K562 (cell line): Measurements from ENCODE around the gene MAPT. TPM values are rescaled to one million over a fixed set of nuclear protein-coding genes. Genes with fewer than 3 reads are reported as not detected.

Experiments used
- ATAC-seq: fragments of 200-7000 bp; cut with Tn5 transposase; 3 replicates; pipeline ENCODE4 v1.9.1; 2020; ENCODE audit warnings: moderate library complexity
- BruUV-seq: library from RNA; stranded (reverse); fragments of 400-500 nt; replicated peaks from 2 replicates; lab custom pipeline; 2021; lab: Mats Ljungman, UMichigan
- CTCF ChIA-PET: fragments of 300-600 bp; formaldehyde crosslinking; extraction: SDS; loops from one replicate; lab custom pipeline; 2021; ENCODE audit warnings: low intra/inter-chr PET ratio; lab: Yijun Ruan, JAX
- POLR2A ChIA-PET: fragments of 300-600, 350-650 bp; sonication (Branson Sonifier 250); formaldehyde crosslinking; extraction: SDS; loops from one replicate; lab custom pipeline; 2021; ENCODE audit warnings: antibody characterized with exemption, inconsistent platforms; lab: Yijun Ruan, JAX
- DNase-seq, 4 experiments: peaks; one replicate each; pipeline versions ENCODE4 v3.0.0 to v3.0.0-alpha.2; 2011 to 2018; ENCODE audit warnings: low spot score in 3 of 4, mixed read lengths in 3 of 4; ENCODE audit errors: extremely low read depth in 1 of 4
- FAIRE-seq: peaks from 2 replicates; lab custom pipeline; 2011; peaks lifted over from hg19 to GRCh38; lab: Jason Lieb, UNC
- H2AFZ ChIP-seq: 2 replicates; pipeline ENCODE4 v1.6.0; 2011; ENCODE audit warnings: low read depth, low read length, control low read depth, inconsistent platforms
- H3K27ac ChIP-seq: fragments of 200-600 bp; 3 replicates; pipeline ENCODE4 v1.8.0; 2011; ENCODE audit warnings: low read depth, mild to moderate bottlenecking, control low read depth, inconsistent platforms, low read length, moderate library complexity, mixed read lengths; ENCODE audit errors: extremely low read depth
- H3K27me3 ChIP-seq, 2 experiments: fragments of 300-600 bp in 1 of 2; 2 replicates in 1 of 2; 3 replicates in 1 of 2; pipeline versions ENCODE4 v1.6.0 to v1.8.0; 2011; ENCODE audit warnings: inconsistent platforms in 2 of 2, low read length in 2 of 2, mild to moderate bottlenecking in 1 of 2, mixed read lengths in 1 of 2, moderate library complexity in 1 of 2; ENCODE audit not compliant: control insufficient read depth in 2 of 2, insufficient read depth in 2 of 2
- H3K36me3 ChIP-seq: fragments of 300-600 bp; 3 replicates; pipeline ENCODE4 v1.8.0; 2011; ENCODE audit warnings: mild to moderate bottlenecking, low read length, inconsistent platforms; ENCODE audit not compliant: control insufficient read depth, insufficient read depth
- H3K4me1 ChIP-seq, 2 experiments: fragments of 200-600 bp in 1 of 2; replicated peaks in 1 of 2; 2 replicates in 1 of 2; 3 replicates in 1 of 2; pipeline versions ENCODE4 v1.5.1 to v1.8.0; 2011; ENCODE audit warnings: inconsistent platforms in 2 of 2, low read length in 2 of 2, mild to moderate bottlenecking in 1 of 2, mixed read lengths in 1 of 2, moderate library complexity in 1 of 2; ENCODE audit not compliant: control insufficient read depth in 2 of 2, insufficient read depth in 2 of 2
- H3K4me2 ChIP-seq: 2 replicates; pipeline ENCODE4 v1.6.1; 2011; ENCODE audit warnings: low read length, control low read depth, inconsistent platforms, mixed read lengths; ENCODE audit not compliant: insufficient read depth
- H3K4me3 ChIP-seq: fragments of 200-600 bp; sonication (generic), shearing (Covaris generic); 2 replicates; pipeline ENCODE4 v1.5.1; 2016; ENCODE audit warnings: control low read depth, inconsistent platforms
- H3K79me2 ChIP-seq: fragments of 200-600 bp; 3 replicates; pipeline ENCODE4 v1.8.0; 2011; ENCODE audit warnings: low read length, inconsistent platforms; ENCODE audit not compliant: control insufficient read depth, insufficient read depth
- H3K9ac ChIP-seq, 2 experiments: 2 replicates each; pipeline versions ENCODE4 v1.6.0 to v1.6.1; 2011; ENCODE audit warnings: low read depth in 2 of 2, low read length in 2 of 2, control low read depth in 1 of 2, inconsistent platforms in 1 of 2, mild to moderate bottlenecking in 1 of 2, mixed read lengths in 1 of 2; ENCODE audit not compliant: insufficient read depth in 1 of 2
- H3K9me1 ChIP-seq: one replicate; pipeline ENCODE4 v1.6.0; 2011; ENCODE audit warnings: inconsistent platforms, mild to moderate bottlenecking, low read length, moderate library complexity; ENCODE audit not compliant: control insufficient read depth, insufficient read depth
- H3K9me3 ChIP-seq: replicated peaks from 2 replicates; pipeline ENCODE4 v1.5.1; 2011; ENCODE audit warnings: low read depth, low read length, inconsistent platforms; ENCODE audit not compliant: control insufficient read depth, insufficient read depth
- H4K20me1 ChIP-seq: replicated peaks from 2 replicates; pipeline ENCODE4 v1.6.1; 2011; ENCODE audit warnings: low read length, inconsistent platforms, mixed read lengths; ENCODE audit not compliant: control insufficient read depth, insufficient read depth
- CREM ChIP-seq: IDR thresholded peaks from 2 replicates; pipeline ENCODE4 v1.6.1; 2014; ENCODE audit warnings: antibody characterized with exemption, low read depth
- DACH1 ChIP-seq: fragments of 450-650 bp; IDR thresholded peaks from 2 replicates; pipeline ENCODE4 v1.6.1; 2018; ENCODE audit not compliant: partially characterized antibody
- ELK3 ChIP-seq: fragments of 450-650 bp; formaldehyde crosslinking; IDR thresholded peaks from 2 replicates; pipeline ENCODE4 v1.4.0; 2020; ENCODE audit warnings: mild to moderate bottlenecking
- EP300 ChIP-seq: IDR thresholded peaks from 2 replicates; pipeline ENCODE4 v1.6.1; 2012; ENCODE audit warnings: low read length, improper control_type of control experiment
- FOXA3 ChIP-seq, 2 experiments: fragments of 450-650 bp in 1 of 2; sonication (generic) in 1 of 2; formaldehyde crosslinking; IDR thresholded peaks in 1 of 2; conservative IDR thresholded peaks in 1 of 2; 2 replicates each; pipeline versions ENCODE4 v1.4.0 to v1.8.0; 2020 to 2022; ENCODE audit warnings: mild to moderate bottlenecking in 2 of 2, missing genetic modification reagents in 1 of 2
- GTF2A2 ChIP-seq: IDR thresholded peaks from 2 replicates; pipeline ENCODE4 v1.6.1; 2016; ENCODE audit warnings: mild to moderate bottlenecking, missing genetic modification characterization, missing compliant biosample characterization
- HOXB6 ChIP-seq: fragments of 250-450 bp; sonication (Bioruptor Pico); IDR thresholded peaks from 2 replicates; pipeline ENCODE4 v1.5.1; 2022; ENCODE audit warnings: mild to moderate bottlenecking, borderline replicate concordance
- MCM5 ChIP-seq: fragments of 450-650 bp; IDR thresholded peaks from 2 replicates; pipeline ENCODE4 v1.6.1; 2016; ENCODE audit warnings: low read depth
- NFE2 ChIP-seq: IDR thresholded peaks from 2 replicates; pipeline ENCODE4 v1.6.1; 2014; ENCODE audit warnings: antibody characterized with exemption, low read depth
- PHF21A ChIP-seq: fragments of 450-650 bp; IDR thresholded peaks from 2 replicates; pipeline ENCODE4 v1.6.1; 2017; ENCODE audit warnings: low read depth, borderline replicate concordance
- THRA ChIP-seq: fragments of 450-650 bp; IDR thresholded peaks from 2 replicates; pipeline ENCODE4 v1.6.1; 2017; ENCODE audit warnings: mild to moderate bottlenecking, moderate library complexity
- TRIM25 ChIP-seq: fragments of 450-650 bp; IDR thresholded peaks from 2 replicates; pipeline ENCODE4 v1.7.0; 2016; ENCODE audit warnings: borderline replicate concordance
- U2AF1 ChIP-seq: fragments of 200-400 bp; formaldehyde crosslinking; optimal IDR thresholded peaks from 2 replicates; pipeline ENCODE3; 2017; ENCODE audit warnings: mild to moderate bottlenecking, low read depth, low read length, moderate library complexity
- UBTF ChIP-seq, 2 experiments: IDR thresholded peaks; 2 replicates each; pipeline ENCODE4 v1.6.1; 2012; ENCODE audit warnings: improper control_type of control experiment in 2 of 2, low read depth in 2 of 2, low read length in 2 of 2, borderline replicate concordance in 1 of 2
- ZNF830 ChIP-seq: fragments of 250-450 bp; sonication (Bioruptor Pico); IDR thresholded peaks from 2 replicates; pipeline ENCODE4 v1.5.0; 2021; ENCODE audit warnings: mild to moderate bottlenecking
- WGBS: fragments of 100-300 bp; shearing (Covaris generic); methylation state at CpG from one replicate; pipeline ENCODE4 v1.1.6; 2016; ENCODE audit warnings: low coverage, mixed read lengths; ENCODE audit not compliant: insufficient coverage; ENCODE audit errors: missing lambda C conversion rate; 5-methylcytosine and 5-hydroxymethylcytosine counted together
- in situ Hi-C: fragments of 300-500 bp; cut with MboI; formaldehyde crosslinking; loops from 4 replicates; pipeline ENCODE4 v1.15.0; 2018; ENCODE audit warnings: inconsistent platforms, mixed read lengths
- intact Hi-C: fragments of 100-400 bp; cut with micrococcal nuclease; formaldehyde crosslinking; loops from 2 replicates; pipeline ENCODE4 v1.14.2; 2022
- polyA plus RNA-seq, 8 experiments: library from polyadenylated mRNA; depleted of rRNA in 4 of 8; stranded (reverse) in 5 of 8; unstranded in 3 of 8; fragments of >200 nt; fragmentation: Nextera tagmentation in 2 of 8; fragmentation: Illumina TruSeq in 1 of 8; extraction: Ambion mirVana in 2 of 8; extraction: Trizol in 1 of 8; gene quantifications; 2 replicates each; pipeline versions ENCODE4 v1.2.1 to v1.2.3, GENCODE V29; 2011 to 2014; ENCODE audit warnings: inconsistent platforms in 1 of 8, missing spikeins in 1 of 8
- total RNA-seq, 7 experiments: library from RNA; depleted of rRNA in 6 of 7; stranded (reverse); fragments of >200 nt in 6 of 7; fragmentation: Illumina TruSeq in 2 of 7; extraction: Trizol in 2 of 7; gene quantifications; 2 replicates each; pipeline versions ENCODE4 v1.2.1 to v1.2.3, GENCODE V29; 2011 to 2021; ENCODE audit warnings: low replicate concordance in 1 of 7

Gene MAPT
- total and polyA plus RNA-seq, 9 of the 15 experiments (the other 6 are each of a cell fraction or from before 2014, with no cell fraction given): 0.04 to 1.1 (median 0.36) TPM

DNA sequence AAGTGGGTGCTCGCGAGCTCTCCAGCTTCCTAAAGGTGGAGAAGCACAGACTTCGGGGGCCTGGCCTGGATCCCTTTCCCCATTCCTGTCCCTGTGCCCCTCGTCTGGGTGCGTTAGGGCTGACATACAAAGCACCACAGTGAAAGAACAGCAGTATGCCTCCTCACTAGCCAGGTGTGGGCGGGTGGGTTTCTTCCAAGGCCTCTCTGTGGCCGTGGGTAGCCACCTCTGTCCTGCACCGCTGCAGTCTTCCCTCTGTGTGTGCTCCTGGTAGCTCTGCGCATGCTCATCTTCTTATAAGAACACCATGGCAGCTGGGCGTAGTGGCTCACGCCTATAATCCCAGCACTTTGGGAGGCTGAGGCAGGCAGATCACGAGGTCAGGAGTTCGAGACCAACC lies 102.8 kb downstream of the MAPT start:
- no peaks in the 10 kb centered on the region for H3K79me2 ChIP-seq
- FAIRE-seq (no peak), DNase-seq (no peak), ATAC-seq (no peak)
- no peak for TF ChIP-seq FOXA3 (CRISPR knock-in tag; conservative IDR thresholded peaks at IDR 0.05 in 1 of 2, IDR thresholded peaks at IDR 0.05 in 1 of 2)
- no peak for TF ChIP-seq U2AF1
- TF ChIP-seq MCM5: no peak
- no peak for TF ChIP-seq THRA
- TF ChIP-seq UBTF (IDR thresholded peaks at IDR 0.05; ENCODE audit: borderline replicate concordance in 1 of 2, low read depth in 2 of 2, low read length in 2 of 2): no peak
- TF ChIP-seq CREM: no peak
- TF ChIP-seq GTF2A2 (tag): no peak
- TF ChIP-seq TRIM25: no peak
- no peak for TF ChIP-seq ZNF830
- no peak for TF ChIP-seq EP300
- no peak for TF ChIP-seq ELK3 (CRISPR knock-in tag)
- no peak for TF ChIP-seq HOXB6
- TF ChIP-seq PHF21A: no peak
- no peak for TF ChIP-seq NFE2
- no peak for TF ChIP-seq DACH1
- intact Hi-C loops (no loop called here), in situ Hi-C loops (loop anchor here (25.0 kb wide), 1 partner anchor 840 kb away; no protein-coding TSS in a partner anchor)
- BruUV-seq: no TSS peak
- 58% methylated on average over 6 of the region's 13 CpGs for WGBS
- ChIA-PET CTCF (no interaction called here), POLR2A (interaction anchor here (0.6 kb wide), 1 partner anchor 837 kb away, joined by 3 read pairs; no protein-coding TSS in a partner anchor)
- no peak overlapping the region for H2AFZ ChIP-seq
- H3K4me2 ChIP-seq: no peak overlapping the region
- H3K9ac ChIP-seq: no peak overlapping the region
- H3K9me1 ChIP-seq: no peaks in the 10 kb centered on the region
- H4K20me1 ChIP-seq: no peaks in the 10 kb centered on the region
- no peak overlapping the region for H3K4me3 ChIP-seq
- H3K27ac ChIP-seq: no peak overlapping the region
- peaks cover 0 to 16% of the 10 kb centered on the region in 2 experiments; a peak in 3 of 5 replicates for H3K4me1 ChIP-seq
- no peaks in the 10 kb centered on the region for H3K36me3 ChIP-seq
- H3K9me3 ChIP-seq: no peaks in the 10 kb centered on the region
- no peaks in the 10 kb centered on the region for H3K27me3 ChIP-seq
